IMR-90 (cell line): ENCODE measurements around the gene HSD17B14. TPM values are rescaled to one million over a fixed set of nuclear protein-coding genes. Genes with fewer than 3 reads are reported as not detected.

Experiments used
- ATAC-seq: fragments of 200-7000 bp; cut with Tn5 transposase; 2 replicates; pipeline ENCODE4 v1.9.1; 2020; ENCODE audit warnings: low read depth, mild to moderate bottlenecking, moderate library complexity
- BruUV-seq: library from RNA; stranded (reverse); fragments of 400-500 nt; replicated peaks from 2 replicates; lab custom pipeline; 2021; lab: Mats Ljungman, UMichigan
- CTCF ChIA-PET: fragments of 300-600 bp; formaldehyde crosslinking; extraction: SDS; loops from one replicate; lab custom pipeline; 2021; ENCODE audit warnings: antibody characterized with exemption; lab: Yijun Ruan, JAX
- POLR2A ChIA-PET: fragments of 300-600 bp; sonication (Branson Sonifier 250); formaldehyde crosslinking; loops from one replicate; lab custom pipeline; 2022; ENCODE audit warnings: antibody characterized with exemption; ENCODE audit not compliant: unreplicated experiment; lab: Charles Lee
- DNase-seq: peaks from one replicate; pipeline ENCODE4 v3.0.0; 2013
- H2AFZ ChIP-seq: replicated peaks from 2 replicates; pipeline ENCODE3; 2013; ENCODE audit warnings: low read length, mild to moderate bottlenecking; ENCODE audit not compliant: poor library complexity
- H2AK5ac ChIP-seq: 2 replicates; pipeline ENCODE4 v1.6.1; 2013; ENCODE audit warnings: low read depth, low read length, inconsistent platforms
- H2AK9ac ChIP-seq: replicated peaks from 2 replicates; pipeline ENCODE3; 2013; ENCODE audit warnings: mild to moderate bottlenecking, low read depth, low read length, moderate library complexity; ENCODE audit not compliant: poor library complexity
- H2BK120ac ChIP-seq: 2 replicates; pipeline ENCODE4 v1.6.1; 2013; ENCODE audit warnings: low read depth, low read length, inconsistent platforms
- H2BK15ac ChIP-seq: 3 replicates; pipeline ENCODE4 v1.6.1; 2013; ENCODE audit warnings: low read depth, low read length, inconsistent platforms
- H2BK20ac ChIP-seq: 2 replicates; pipeline ENCODE4 v1.6.1; 2013; ENCODE audit warnings: low read depth, mild to moderate bottlenecking, inconsistent platforms, low read length, moderate library complexity
- H2BK5ac ChIP-seq: 2 replicates; pipeline ENCODE4 v1.6.1; 2013; ENCODE audit warnings: mild to moderate bottlenecking, low read depth, low read length, inconsistent platforms; ENCODE audit not compliant: poor library complexity, severe bottlenecking
- H3K14ac ChIP-seq: replicated peaks from 2 replicates; pipeline ENCODE4 v1.6.1; 2013; ENCODE audit warnings: low read depth, low read length, inconsistent platforms
- H3K18ac ChIP-seq: 2 replicates; pipeline ENCODE4 v1.6.1; 2013; ENCODE audit warnings: low read depth, low read length, control low read depth
- H3K23ac ChIP-seq: 2 replicates; pipeline ENCODE4 v1.6.1; 2013; ENCODE audit warnings: low read depth, low read length, inconsistent platforms
- H3K27ac ChIP-seq: 2 replicates; pipeline ENCODE4 v1.5.1; 2013; ENCODE audit warnings: mild to moderate bottlenecking, control low read depth, low read length; ENCODE audit not compliant: insufficient read depth
- H3K27me3 ChIP-seq: 2 replicates; pipeline ENCODE4 v1.6.1; 2013; ENCODE audit warnings: low read length; ENCODE audit not compliant: control insufficient read depth, insufficient read depth
- H3K36me3 ChIP-seq: 2 replicates; pipeline ENCODE4 v1.6.1; 2013; ENCODE audit warnings: low read length, mixed read lengths; ENCODE audit not compliant: control insufficient read depth, insufficient read depth
- H3K4ac ChIP-seq: 2 replicates; pipeline ENCODE4 v1.6.1; 2013; ENCODE audit warnings: low read depth, low read length, inconsistent platforms
- H3K4me1 ChIP-seq: 2 replicates; pipeline ENCODE4 v1.6.1; 2013; ENCODE audit warnings: low read length, mixed read lengths; ENCODE audit not compliant: control insufficient read depth, insufficient read depth
- H3K4me2 ChIP-seq: 2 replicates; pipeline ENCODE4 v1.6.1; 2013; ENCODE audit warnings: low read depth, mild to moderate bottlenecking, control low read depth, low read length, moderate library complexity
- H3K4me3 ChIP-seq: 2 replicates; pipeline ENCODE4 v1.5.1; 2013; ENCODE audit warnings: low read depth, mild to moderate bottlenecking, control low read depth, low read length, moderate library complexity; ENCODE audit not compliant: insufficient read depth
- H3K56ac ChIP-seq: 2 replicates; pipeline ENCODE4 v1.6.1; 2013; ENCODE audit warnings: low read length, inconsistent platforms; ENCODE audit not compliant: insufficient read depth; ENCODE audit errors: extremely low read depth
- H3K79me1 ChIP-seq, 2 experiments: 2 replicates each; pipeline ENCODE4 v1.6.1; 2013; ENCODE audit warnings: low read length in 2 of 2, inconsistent platforms in 1 of 2, low read depth in 1 of 2
- H3K9ac ChIP-seq: 2 replicates; pipeline ENCODE4 v1.6.1; 2013; ENCODE audit warnings: low read depth, low read length, control low read depth
- H3K9me1 ChIP-seq: 2 replicates; pipeline ENCODE4 v1.6.1; 2013; ENCODE audit warnings: low read length, inconsistent platforms; ENCODE audit not compliant: insufficient read depth
- H3K9me3 ChIP-seq: 2 replicates; pipeline ENCODE4 v1.6.1; 2013; ENCODE audit warnings: low read length; ENCODE audit not compliant: control insufficient read depth, insufficient read depth
- H4K20me1 ChIP-seq: 2 replicates; pipeline ENCODE4 v1.6.1; 2013; ENCODE audit warnings: low read length, inconsistent platforms; ENCODE audit not compliant: insufficient read depth
- H4K5ac ChIP-seq: 2 replicates; pipeline ENCODE4 v1.6.1; 2013; ENCODE audit warnings: mild to moderate bottlenecking, low read depth, low read length, control low read depth
- H4K8ac ChIP-seq, 2 experiments: 2 replicates each; pipeline ENCODE4 v1.6.1; 2013; ENCODE audit warnings: low read depth in 2 of 2, low read length in 2 of 2, control low read depth in 1 of 2, inconsistent platforms in 1 of 2
- H4K91ac ChIP-seq: 2 replicates; pipeline ENCODE4 v1.6.1; 2013; ENCODE audit warnings: low read depth, low read length, inconsistent platforms; ENCODE audit not compliant: insufficient read depth
- BHLHE40 ChIP-seq: fragments of 150-350 bp; IDR thresholded peaks from 2 replicates; pipeline ENCODE4 v1.6.1; 2016; ENCODE audit warnings: mild to moderate bottlenecking, low read depth, low read length
- CEBPB ChIP-seq: IDR thresholded peaks from 2 replicates; pipeline ENCODE4 v1.6.1; 2012; ENCODE audit warnings: low read depth, low read length, improper control_type of control experiment
- CHD1 ChIP-seq: IDR thresholded peaks from 2 replicates; pipeline ENCODE4 v1.6.1; 2012; ENCODE audit warnings: low read depth, low read length, improper control_type of control experiment
- CTCF ChIP-seq: conservative IDR thresholded peaks from 2 replicates; pipeline ENCODE4 v1.5.1; 2012; ENCODE audit warnings: mild to moderate bottlenecking, low read depth, low read length, improper control_type of control experiment
- FOS ChIP-seq: fragments of 150-350 bp; IDR thresholded peaks from 2 replicates; pipeline ENCODE4 v1.6.1; 2016; ENCODE audit warnings: low read depth, low read length
- MAFK ChIP-seq: IDR thresholded peaks from 2 replicates; pipeline ENCODE4 v1.6.1; 2012; ENCODE audit warnings: low read depth, low read length, improper control_type of control experiment
- MAZ ChIP-seq: IDR thresholded peaks from 2 replicates; pipeline ENCODE4 v1.6.1; 2012; ENCODE audit warnings: low read depth, mild to moderate bottlenecking, low read length, improper control_type of control experiment, moderate library complexity, borderline replicate concordance
- MXI1 ChIP-seq: IDR thresholded peaks from 2 replicates; pipeline ENCODE4 v1.6.1; 2012; ENCODE audit warnings: low read depth, mild to moderate bottlenecking, low read length, moderate library complexity, borderline replicate concordance
- NFE2L2 ChIP-seq: fragments of 150-350 bp; IDR thresholded peaks from 2 replicates; pipeline ENCODE4 v1.6.1; 2016; ENCODE audit warnings: low read depth, mild to moderate bottlenecking, low read length
- POLR2A ChIP-seq: IDR thresholded peaks from 2 replicates; pipeline ENCODE4 v1.6.1; 2012; ENCODE audit warnings: mild to moderate bottlenecking, low read depth, low read length
- RAD21 ChIP-seq: IDR thresholded peaks from 2 replicates; pipeline ENCODE4 v1.6.1; 2012; ENCODE audit warnings: low read length, improper control_type of control experiment
- RCOR1 ChIP-seq: IDR thresholded peaks from 2 replicates; pipeline ENCODE4 v1.6.1; 2012; ENCODE audit warnings: mild to moderate bottlenecking, low read length, improper control_type of control experiment; ENCODE audit not compliant: insufficient replicate concordance
- RFX5 ChIP-seq: IDR thresholded peaks from 2 replicates; pipeline ENCODE4 v1.8.0; 2012; ENCODE audit warnings: low read depth, mild to moderate bottlenecking, low read length, moderate library complexity
- SMC3 ChIP-seq: fragments of 150-350 bp; IDR thresholded peaks from 2 replicates; pipeline ENCODE4 v1.6.1; 2016; ENCODE audit warnings: low read depth, mild to moderate bottlenecking, antibody characterized with exemption, low read length, moderate library complexity
- WGBS, 2 experiments: methylation state at CpG; one replicate each; pipeline versions ENCODE4 v1.1.5 to v1.1.7; 2013; ENCODE audit warnings: missing lambda C conversion rate in 2 of 2; ENCODE audit not compliant: insufficient read length in 1 of 2; ENCODE audit errors: extremely low coverage in 2 of 2; 5-methylcytosine and 5-hydroxymethylcytosine counted together
- dilution Hi-C: fragments of 300-500 bp; cut with HindIII; formaldehyde crosslinking; loops from one replicate; pipeline ENCODE4 v1.14.3; 2018; ENCODE audit warnings: low sequenced_read_pairs; ENCODE audit not compliant: unreplicated experiment
- in situ Hi-C: fragments of 300-500 bp; cut with MboI; formaldehyde crosslinking; loops from 3 replicates; pipeline ENCODE4 v1.14.3; 2019; ENCODE audit warnings: low sequenced_read_pairs, inconsistent platforms, mixed read lengths
- intact Hi-C: fragments of 100-400 bp; cut with micrococcal nuclease; formaldehyde crosslinking; loops from 2 replicates; pipeline ENCODE4 v1.10.0; 2022
- polyA plus RNA-seq, 3 experiments: library from polyadenylated mRNA; depleted of rRNA; stranded (reverse); fragments of >200 nt; gene quantifications; 2 replicates each; pipeline ENCODE4 v1.2.3, GENCODE V29; 2012; ENCODE audit warnings: low replicate concordance in 1 of 3
- total RNA-seq: library from RNA; depleted of rRNA; stranded (reverse); fragments of >200 nt; gene quantifications from 2 replicates; pipeline ENCODE4 v1.2.3, GENCODE V29; 2012
- TF ChIP-seq, protein P1 (sequence below): fragments of 150-350 bp; IDR thresholded peaks from 2 replicates; pipeline ENCODE4 v1.6.1; 2016; ENCODE audit warnings: low read depth, mild to moderate bottlenecking, low read length, moderate library complexity, borderline replicate concordance

HSD17B14 gene
- total and polyA plus RNA-seq, 2 of the 4 experiments (the other 2 are of a cell fraction), result 0.54 to 4.5 TPM

DNA sequence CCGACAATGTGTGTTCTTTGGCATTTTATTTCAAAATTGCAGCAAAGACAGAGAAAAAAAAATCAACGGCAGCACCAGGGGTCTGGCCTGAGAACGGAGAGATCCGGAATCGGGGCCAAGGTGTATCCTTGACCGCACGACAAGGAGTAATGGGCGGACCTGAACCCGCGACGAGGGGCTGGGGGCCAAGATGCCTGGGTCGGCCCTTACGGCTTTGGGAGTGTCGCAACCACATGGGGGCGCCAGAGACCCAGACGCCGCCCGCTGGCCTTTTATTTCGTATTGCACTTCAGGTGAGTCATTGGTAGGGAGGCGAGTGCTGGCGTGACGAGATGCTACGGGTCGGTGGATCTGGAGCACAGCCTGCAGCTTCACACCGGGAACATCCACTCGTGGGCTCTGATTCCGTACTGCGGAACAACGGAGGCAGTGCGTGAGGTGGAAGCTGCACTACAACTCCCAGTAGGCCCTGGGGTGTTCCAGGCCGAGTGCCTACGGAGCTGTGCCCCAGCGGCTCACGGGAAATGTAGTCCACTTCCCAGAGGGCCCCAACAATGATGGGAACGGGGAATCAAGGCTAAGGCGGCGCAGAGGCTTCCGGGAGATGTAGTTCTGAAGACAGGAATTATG, 41.1 kb downstream of the HSD17B14 start:
- WGBS, 2 experiments, result 3% methylated on average over 17 of the region's 38 CpGs; no CpG with 5 or more reads in 1 of the 2 experiments
- peak; percentile 100 for ATAC-seq
- in situ Hi-C loops, result no loop called here
- TF ChIP-seq RCOR1 (peak; percentile 5), CTCF (peak; percentile 94), MXI1 (peak; percentile 40; the same call in 1 of the 2 replicates), SMC3 (peak; percentile 82), FOS (peak; percentile 69), CHD1 (no peak), NFE2L2 (no peak), POLR2A (no peak), MAZ (no peak), BHLHE40 (peak; percentile 49), CEBPB (peak; percentile 86), RFX5 (no peak), MAFK (no peak; the same call in 1 of the 2 replicates), RAD21 (peak; percentile 85)
- TF ChIP-seq, protein P1, sequence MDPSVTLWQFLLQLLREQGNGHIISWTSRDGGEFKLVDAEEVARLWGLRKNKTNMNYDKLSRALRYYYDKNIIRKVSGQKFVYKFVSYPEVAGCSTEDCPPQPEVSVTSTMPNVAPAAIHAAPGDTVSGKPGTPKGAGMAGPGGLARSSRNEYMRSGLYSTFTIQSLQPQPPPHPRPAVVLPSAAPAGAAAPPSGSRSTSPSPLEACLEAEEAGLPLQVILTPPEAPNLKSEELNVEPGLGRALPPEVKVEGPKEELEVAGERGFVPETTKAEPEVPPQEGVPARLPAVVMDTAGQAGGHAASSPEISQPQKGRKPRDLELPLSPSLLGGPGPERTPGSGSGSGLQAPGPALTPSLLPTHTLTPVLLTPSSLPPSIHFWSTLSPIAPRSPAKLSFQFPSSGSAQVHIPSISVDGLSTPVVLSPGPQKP, result no peak

More for the DNA sequence above, 41.1 kb downstream of the HSD17B14 start:
- intact Hi-C loops (loop anchor here (1.0 to 2.0 kb wide), 3 partner anchors 41 to 176 kb away; partner anchors contain the start of gene HSD17B14), dilution Hi-C loops (no loop called here)
- H2BK20ac ChIP-seq, result no peak overlapping the region
- no peak overlapping the region for H3K23ac ChIP-seq
- BruUV-seq, result no TSS peak
- H3K36me3 ChIP-seq, result no peaks in the 10 kb centered on the region
- H3K18ac ChIP-seq, result no peak overlapping the region
- peak overlapping the region; percentile 41; the same call in 1 of the 2 replicates for H4K91ac ChIP-seq
- no peaks in the 10 kb centered on the region for H3K27me3 ChIP-seq
- no peaks in the 10 kb centered on the region for H3K79me1 ChIP-seq
- H2BK5ac ChIP-seq, result peak overlapping the region; percentile 22
- H4K8ac ChIP-seq, result peak overlapping the region; percentile 7 to 95
- H3K14ac ChIP-seq, result peak overlapping the region; percentile 87
- POLR2A ChIA-PET, result no interaction called here
- no peak overlapping the region for H2BK120ac ChIP-seq
- H3K9me1 ChIP-seq, result no peaks in the 10 kb centered on the region
- H4K5ac ChIP-seq, result peak overlapping the region; percentile 17
- H3K9me3 ChIP-seq, result no peaks in the 10 kb centered on the region
- peak overlapping the region; percentile 5; the same call in 1 of the 2 replicates for H2AK5ac ChIP-seq
- H2AK9ac ChIP-seq, result peak overlapping the region; percentile 89
- peak overlapping the region; percentile 52 for H3K27ac ChIP-seq
- peak overlapping the region; percentile 58 for H3K9ac ChIP-seq
- peak overlapping the region; percentile 57 for H3K4ac ChIP-seq
- CTCF ChIA-PET, result interaction anchor here (0.6 to 2.3 kb wide), 13 partner anchors 9 to 198 kb away, joined by 3 to 14 read pairs (median 4); partner anchors contain the start of genes GYS1, HSD17B14 and RUVBL2
- no peak overlapping the region for H2BK15ac ChIP-seq
- H4K20me1 ChIP-seq, result 0 out of 2 replicates have a peak, but pooled peaks cover 2% of the 10 kb centered on the region
- DNase-seq, result peak; percentile 92
- 0 out of 2 replicates have a peak overlapping the region, but pooled peaks have one; percentile 31 for H3K56ac ChIP-seq
- peak overlapping the region; percentile 43 for H3K4me3 ChIP-seq
- H3K4me2 ChIP-seq, result peak overlapping the region; percentile 65
- H2AFZ ChIP-seq, result peak overlapping the region; percentile 98
- peaks cover 10% of the 10 kb centered on the region for H3K4me1 ChIP-seq
